NCI-H510A treated with DMSO at 0.1 percent for 48 hours (cell line): ENCODE results near the gene NR3C2.

Experiments used
- DNase-seq: peaks from one replicate; lab custom pipeline; 2025; lab: John Stamatoyannopoulos, UW

The NR3C2 gene

DNA sequence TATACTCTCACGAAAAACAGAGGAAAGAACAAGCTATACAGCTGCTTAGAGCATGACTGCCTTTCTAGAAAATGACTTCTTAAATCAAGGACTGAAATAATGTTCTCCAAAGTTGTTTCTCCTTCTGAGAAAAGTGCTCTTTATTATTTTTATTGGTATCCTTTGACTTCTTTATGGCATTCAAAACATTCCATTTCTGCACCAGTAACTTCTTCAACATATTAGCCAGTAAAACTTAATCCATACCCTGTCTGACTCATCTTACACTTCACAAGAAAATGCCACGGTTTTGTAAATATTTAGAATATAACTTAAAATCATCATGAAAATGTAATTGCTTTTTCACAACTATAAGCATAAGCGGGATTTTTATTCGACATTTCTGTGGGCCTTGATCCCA lies 180.4 kb downstream of the NR3C2 start:
- DNase-seq, result no peak

DNA sequence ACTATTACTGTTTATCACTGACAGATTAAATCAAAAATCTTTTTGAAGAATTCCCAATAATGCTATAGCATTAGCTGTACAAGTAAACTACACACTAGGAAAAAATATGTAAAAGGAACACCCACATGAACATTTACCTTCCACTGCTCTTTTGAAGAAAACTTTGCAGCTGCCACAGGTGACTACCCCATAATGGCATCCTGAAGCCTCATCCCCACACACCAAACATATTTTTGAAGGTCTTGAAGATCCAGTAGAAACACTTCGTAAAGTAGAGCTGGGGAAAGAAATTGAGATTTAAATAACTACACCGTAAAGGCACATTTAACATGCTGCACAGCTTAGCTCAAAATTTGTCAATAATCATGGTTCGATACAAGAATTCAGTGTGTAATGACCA lies 182.4 kb downstream of the NR3C2 start:
- no peak for DNase-seq

DNA sequence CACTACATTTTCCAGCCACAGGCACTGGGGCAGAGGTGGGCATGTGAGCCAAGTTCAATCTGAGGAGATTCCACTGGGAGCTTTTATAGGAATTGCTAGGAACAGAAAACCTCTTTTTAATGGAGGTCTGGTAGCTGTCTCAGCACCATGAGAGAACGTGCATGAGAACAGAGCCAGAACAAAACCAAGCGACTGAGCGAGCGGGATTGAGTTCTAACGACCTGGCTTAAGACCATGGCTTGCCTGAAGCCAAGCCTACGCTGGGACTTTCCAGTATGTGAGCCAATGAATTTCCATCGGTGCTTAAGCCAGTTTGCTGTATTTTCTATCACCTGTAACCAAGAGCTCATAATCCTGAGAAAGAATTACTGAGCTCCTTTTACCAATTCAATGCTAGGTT lies 183.7 kb downstream of the NR3C2 start:
- no peak for DNase-seq

DNA sequence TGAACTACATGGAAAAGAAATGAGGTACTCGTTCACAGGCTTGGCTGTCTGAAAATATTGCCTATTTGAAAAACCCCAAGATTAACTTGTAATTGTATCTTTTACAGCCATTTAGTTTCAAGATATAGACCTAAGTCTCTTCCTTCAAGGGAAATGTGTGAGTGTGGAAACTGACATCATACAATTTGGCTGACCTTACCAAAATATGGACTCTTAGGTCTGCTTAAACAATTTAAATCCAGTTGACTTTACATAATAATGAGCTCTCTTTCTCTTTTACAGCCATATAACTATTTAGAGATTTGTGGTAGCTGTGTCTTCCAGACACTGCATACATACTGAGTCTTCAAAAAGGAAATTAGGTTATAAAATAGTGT lies 186.9 kb downstream of the NR3C2 start:
- no peak for DNase-seq

DNA sequence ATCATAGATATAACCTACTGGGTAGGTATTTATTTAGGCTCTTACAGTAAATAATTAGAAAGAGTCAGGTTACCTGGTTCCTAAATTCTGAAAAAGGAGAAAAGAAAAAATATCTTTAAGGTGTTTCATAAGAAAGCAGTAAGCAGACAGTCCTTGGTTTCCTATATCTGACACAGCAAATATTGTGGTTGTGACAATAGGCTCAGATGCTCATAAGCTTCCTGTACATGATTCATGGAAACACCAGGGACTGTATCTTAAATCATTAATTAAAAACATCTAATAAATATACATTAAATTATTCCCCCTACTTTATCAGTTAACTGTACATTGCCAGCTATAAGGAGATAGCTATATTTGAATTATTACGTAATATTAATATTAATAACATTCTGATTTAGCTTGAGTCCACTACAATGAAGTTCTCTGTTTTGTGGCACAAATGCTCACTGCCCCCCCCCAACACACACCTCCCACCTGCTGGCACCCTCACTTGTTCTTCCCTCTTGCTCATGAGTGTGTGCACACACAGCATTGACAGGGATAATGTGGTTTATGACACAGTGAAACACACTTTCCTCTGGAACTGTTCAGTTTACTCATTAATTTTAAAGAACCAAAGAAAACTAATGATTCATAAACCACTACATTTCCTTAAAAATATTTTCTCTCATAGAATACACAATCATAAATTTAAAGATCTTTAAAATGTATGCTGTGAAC lies 187.4 kb downstream of the NR3C2 start:
- no peak for DNase-seq

DNA sequence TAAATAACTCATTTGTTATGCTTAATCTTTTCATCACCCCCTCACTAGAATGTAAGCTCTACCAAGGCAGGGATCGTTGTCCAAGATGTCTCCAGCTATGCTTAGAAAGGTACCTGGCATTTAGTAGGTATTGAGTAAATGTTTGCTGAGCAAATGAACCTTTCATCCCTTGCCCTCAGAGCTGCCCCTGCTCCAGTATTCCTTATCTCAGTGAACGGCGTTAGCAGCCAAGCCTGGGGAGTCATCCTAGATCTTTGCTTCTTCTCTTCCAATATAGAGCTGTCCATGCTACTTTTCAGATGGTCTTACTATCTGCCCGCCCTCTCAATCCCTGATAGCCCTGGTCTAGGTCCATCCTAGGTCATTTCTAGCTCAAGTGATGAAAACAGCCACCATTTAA lies 188.4 kb downstream of the NR3C2 start:
- no peak for DNase-seq

DNA sequence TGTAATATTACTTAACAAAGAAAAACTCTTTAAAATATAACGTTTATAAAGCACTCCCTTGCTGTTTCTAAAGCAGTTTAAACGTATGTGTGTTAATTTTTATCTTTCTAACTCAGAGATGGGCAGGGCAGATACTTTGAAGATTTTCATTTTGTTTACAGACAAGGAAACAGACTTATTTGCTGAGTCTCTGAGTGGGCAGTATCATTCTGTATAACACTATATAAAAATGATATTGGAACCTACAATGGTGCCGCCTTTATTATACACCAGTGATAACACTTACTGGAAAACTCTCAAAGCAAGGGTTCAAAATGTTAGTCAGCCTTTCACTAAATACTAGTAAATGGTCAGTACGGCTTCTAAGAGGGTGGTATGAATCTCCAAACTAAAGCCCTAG lies 193.4 kb downstream of the NR3C2 start:
- DNase-seq, result no peak

DNA sequence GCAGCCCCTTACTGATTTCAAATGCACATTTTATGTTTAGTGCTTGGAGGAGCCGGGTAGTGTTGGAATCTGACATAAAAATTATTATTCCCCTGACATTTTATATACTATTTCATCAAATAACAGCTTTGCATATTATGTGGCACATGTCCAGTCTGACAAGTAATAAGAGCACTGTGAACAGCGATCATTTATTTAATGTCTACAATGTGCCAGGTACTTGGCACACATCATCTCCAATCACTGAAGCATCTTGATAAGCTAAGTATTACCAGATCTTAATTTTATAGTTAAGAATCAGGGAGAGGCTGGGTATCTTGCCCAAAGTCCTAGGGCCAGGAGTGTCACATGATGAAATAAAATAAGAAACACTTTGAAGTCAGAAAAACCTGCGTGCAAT lies 197.2 kb downstream of the NR3C2 start:
- no peak for DNase-seq

DNA sequence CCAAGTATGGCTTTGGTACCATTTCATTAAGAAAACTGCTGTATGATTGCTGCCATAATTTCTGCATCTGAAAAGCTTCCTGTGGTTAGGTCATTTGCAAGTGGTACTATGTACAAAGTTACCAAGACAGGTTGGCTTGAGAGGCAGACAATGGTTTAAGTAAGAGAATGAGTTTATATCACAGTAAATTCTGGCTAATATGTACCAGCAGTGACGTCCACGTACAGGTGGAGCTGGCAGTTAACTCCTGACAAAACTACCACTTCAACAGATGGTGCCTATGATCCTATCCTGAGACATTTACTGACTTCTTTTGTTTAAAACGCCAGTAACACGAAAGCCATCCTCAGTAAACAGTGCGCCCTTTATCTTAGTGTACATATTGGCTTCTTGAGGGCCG lies 198.4 kb downstream of the NR3C2 start:
- no peak for DNase-seq

DNA sequence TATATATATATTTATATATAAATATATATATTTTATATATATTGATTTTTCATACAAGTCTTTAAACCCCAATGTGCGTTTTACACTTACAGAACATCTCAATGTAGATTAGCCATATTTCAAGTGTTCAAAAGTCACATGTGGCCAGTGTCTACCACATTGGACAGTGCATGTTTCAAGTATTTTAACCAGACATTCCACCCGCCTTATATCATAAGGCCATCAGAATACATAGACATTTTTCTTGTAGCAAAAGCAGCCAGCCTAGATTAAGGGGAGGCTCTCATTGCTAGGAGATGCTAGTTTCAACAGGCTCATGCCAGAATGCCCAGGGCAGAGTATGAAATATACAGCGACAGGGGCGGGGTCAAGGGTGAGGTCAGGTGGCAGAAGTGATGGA lies 202.0 kb downstream of the NR3C2 start:
- DNase-seq, result no peak

DNA sequence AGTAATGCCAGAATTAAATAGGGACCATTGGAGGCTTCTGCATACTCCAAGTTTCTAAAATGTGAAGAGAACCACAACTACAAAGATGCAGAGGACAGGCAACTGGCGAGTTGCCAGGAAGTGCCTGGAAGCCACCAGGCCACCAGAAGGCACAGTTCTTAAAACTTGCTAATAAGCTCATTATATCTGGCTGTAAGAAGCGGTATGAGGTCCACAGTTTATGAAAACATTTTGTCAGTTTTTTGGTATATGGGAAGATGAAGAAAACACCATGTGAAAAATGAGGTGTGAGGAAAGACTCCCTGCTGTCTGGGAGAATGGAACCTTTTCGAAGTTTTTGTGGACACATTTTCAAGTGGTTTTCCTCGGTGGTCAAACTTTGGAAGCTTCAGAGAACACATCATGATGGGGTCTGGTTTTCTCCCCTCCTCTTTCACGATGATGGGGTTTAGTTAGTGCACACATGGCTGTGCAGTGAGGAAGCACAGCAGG lies 202.7 kb downstream of the NR3C2 start:
- no peak for DNase-seq

DNA sequence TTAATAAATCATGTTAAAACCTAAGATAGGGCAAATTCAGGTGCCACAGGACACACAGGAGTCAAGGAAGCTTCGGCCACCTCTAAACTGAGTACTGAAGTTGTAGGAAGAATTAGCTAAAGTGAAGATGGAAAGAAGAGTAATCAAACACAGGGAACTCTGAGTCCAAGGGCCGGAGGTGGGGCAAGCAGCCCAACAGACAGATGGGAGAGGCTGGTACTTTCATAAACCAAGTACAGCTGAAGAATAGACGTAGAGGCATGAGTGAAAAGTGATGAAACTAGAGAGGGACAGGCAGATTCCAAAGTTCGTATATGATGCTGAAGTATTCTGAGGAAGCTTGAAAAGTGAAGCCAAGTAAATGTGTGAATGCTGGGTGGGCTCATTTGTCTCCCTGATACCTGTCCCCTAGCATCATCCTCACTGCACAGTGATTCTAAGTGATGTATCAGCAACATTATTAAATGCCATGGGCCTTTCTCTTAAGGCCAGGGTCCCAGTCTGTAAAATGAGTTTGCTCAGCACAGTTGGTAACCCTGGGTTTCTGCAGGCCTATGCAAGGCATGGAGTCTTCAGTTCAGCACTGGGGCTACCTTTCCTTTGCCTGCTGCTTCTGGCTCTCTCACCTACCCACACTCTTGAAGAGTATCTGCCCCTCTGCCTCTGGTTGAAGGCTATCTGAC lies 203.3 kb downstream of the NR3C2 start:
- DNase-seq, result no peak

DNA sequence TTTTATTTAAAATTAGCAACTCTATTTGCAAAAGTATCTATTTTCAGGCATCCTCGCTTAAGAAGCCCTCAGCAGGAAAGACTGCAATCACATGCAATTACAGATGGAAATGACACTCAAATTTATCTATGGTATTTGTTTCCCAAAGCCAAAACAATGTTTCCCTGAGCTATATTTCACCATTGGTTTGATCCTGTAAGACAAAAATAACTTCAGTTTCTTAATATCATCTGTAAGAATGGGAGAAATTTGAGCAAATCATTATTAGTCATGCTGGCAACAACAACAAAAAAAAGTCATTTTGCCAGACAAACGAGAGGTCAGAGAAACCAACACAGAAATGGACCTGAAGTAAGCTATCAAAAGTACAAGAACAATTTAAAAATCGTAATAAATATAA lies 204.1 kb downstream of the NR3C2 start:
- no peak for DNase-seq

DNA sequence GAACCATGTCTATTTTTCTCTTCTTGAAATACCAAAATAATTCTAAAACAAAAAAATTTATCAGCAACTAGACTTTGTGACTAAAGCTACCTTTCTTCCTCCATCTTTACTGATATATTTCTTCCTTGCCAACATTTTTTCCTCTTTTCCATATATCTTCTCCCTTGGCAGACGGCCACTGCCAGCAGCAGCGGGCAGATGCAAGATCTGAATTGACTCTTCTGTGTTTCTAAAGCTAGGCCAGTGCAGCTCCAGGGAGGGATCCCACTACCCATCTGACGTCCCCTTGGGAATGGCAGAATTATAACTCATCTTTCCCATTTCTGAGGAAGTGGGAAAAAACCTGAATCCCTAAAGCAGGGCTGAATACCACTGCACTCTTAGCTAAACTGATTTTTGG lies 206.4 kb downstream of the NR3C2 start:
- DNase-seq, result no peak

DNA sequence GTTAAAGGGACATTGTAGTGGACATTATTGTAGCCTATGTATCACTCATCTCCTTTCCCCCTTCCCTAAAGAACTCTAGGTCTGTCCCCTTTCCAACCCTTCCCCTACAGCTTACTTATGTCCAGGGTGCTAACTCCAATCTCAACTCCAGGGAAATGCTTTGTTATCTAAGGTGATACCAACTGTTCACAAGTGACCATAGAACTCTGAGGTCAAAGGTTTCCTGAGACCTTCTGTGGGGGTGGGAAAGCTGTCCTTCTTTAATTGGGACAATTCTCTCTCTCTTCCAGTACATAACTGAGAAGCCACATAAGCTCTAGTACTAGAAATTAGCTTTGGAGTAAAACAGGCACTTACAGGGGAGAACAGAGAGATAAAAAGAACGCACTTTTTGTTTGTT lies 212.4 kb downstream of the NR3C2 start:
- DNase-seq, result no peak

DNA sequence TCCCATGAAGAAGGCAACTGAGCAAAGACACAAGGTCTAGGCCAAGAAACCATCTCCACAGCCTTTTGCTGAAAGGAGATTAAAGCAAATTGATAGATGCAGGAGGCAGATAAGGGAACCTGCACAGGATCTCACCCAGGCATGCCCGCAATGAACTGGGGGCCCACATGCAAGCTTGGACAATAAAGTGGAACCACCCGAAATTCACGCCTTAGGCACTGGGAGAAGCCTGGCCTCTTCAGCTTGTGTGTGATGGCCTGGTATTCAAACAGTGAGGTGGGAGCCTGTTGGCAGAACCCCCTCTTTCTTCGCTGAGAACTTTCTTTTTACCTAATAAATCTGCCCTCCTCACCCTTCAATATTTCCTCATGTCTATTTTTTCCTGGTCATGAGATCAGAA lies 213.2 kb downstream of the NR3C2 start:
- DNase-seq, result no peak

DNA sequence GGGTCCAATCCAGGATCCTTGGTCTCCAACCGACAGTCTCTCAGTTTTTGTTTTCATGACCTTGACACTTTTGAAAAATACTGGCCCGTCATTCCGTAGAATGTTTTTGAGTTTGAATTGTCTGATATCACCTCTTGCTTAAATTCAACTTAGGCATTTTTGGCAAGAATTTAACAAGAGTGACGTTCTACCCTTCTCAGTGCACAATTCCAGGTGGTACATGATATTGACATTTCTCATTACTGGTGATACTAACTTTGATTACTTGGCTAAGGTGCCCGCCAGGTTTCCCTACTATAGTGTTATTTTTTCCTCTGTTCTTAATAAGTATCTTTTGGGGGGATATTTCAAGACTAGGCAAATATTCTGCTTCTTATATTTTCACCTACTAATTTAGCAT lies 215.1 kb downstream of the NR3C2 start:
- no peak for DNase-seq

DNA sequence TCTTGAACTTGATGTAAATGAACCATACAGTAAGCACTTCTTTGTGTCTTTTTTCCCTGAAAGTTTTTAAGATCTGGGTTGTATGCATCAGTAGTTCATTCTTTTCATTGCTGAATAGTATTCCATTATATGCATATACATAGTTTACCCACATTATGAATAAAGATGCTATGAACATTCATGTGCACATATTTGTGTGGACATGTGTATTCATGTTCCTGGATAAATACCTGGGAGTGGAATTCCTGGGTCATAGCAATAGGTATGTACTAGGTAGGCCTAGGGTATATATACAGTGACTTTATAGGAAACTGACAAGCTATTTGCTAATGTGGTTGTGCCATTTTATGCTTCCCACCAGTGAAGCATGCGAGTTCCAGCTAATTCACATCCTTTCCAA lies 215.9 kb downstream of the NR3C2 start:
- no peak for DNase-seq

DNA sequence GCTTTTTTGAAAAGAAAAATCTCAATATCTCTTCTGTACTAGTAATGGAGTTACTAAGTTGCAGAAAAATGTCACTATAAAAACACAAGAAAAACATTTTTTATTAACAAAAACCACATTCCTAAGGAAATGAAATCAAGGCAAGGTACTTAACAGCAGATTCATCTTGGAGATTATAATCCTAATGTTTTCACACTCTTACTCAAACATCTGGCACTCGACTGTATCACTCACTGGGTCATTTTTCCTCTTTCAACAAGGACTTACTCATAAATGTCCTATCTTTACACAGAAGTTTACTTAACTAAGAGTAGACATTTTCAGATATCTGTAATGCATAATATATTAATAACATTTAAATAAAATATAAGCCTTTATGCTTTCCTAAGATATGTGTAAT lies 216.6 kb downstream of the NR3C2 start:
- no peak for DNase-seq

DNA sequence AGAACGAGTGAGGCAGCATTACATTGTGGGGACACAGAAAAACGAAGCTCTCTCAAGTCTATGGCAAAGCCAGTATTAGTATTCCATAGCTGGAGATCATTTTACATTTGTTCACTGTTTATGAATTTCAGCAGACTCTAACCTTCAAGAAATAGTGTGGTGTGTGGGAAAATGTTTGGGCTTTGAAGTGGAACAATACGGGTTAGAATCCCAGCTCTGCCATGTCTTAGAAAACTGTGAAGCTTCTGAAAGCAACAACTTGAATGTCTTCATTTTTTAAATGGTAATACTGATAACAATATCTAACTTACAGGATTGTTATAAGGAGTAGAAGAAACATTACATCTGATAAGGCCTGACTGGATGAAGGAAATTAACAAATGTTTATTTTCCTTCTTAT lies 217.7 kb downstream of the NR3C2 start:
- no peak for DNase-seq

DNA sequence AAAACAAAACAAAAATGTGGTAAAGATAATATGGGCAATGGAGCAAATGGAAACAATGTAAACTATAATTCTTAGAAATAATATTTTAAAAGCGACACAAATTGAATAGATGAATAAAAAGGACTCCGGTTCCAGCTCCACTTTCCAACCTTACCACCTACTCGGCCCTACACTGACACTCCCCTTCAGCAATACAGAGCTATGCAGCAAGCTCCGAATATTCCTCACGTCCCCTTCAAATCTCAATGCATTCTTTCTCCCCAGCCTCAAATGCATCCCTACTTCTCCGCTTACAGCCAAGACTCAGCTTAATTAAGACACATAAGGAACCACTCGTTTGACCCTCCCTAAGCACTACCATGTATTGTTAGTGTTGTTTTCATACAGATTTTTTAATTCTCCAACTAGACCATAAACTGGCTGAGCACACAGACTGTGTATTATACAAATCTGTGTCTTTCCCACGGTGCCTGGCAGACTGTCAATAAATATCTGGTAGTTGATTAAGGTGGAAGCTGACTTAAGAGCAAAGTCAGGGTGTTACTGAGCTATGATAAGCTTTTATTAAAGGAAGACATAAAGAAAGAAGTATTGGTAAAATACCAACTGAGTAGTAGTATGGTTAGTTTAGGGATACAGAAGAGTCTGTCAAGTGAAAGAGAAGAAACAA lies 219.1 kb downstream of the NR3C2 start:
- DNase-seq, result no peak

DNA sequence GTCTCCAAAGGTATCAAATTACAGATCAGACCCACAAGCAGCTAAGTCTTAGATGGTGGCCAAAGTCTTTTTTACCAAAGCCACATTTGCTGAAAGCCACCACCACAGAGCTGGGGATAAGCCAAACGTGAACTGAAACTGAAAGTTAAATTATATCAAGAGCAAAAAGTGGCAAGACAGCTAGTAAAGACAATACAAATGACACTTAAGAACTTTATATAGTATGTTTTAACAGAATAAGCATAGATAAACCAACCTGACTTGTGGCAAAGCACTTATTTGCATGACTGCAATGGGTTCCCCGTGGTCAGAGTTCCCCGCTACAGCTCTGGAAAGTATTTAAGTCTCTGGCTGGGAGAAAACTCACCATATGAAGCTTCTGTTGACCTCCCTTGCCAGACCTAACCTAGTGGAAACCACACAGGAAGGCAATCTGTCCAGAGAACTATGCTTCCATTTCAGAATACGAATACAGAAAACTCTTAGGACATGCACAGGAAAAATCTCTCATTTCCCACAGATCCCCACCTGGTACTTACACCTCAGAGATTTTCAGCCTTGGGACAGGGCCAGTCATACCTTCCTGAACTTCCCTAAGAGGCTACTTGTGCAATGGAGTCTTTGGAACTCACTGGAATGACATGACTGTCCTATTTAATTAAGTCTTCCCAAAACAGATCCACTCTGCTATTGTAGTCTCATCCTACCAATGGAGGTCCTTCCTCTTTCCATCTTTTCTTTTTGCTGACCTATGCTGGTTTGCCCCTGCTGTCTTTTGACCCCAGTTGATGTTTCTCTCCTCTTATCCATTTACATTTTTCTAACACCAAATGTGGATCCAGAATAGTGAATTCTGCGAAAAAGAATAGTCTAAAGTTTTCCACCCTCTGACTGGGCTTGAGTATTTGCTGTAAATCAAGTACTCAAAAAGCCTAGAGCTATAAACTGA lies 225.1 kb downstream of the NR3C2 start:
- DNase-seq, result no peak
